ENCODE data around the gene ADK.

- no peak for TF ChIP-seq EZH2 (IDR thresholded peaks at IDR 0.05; ENCODE audit: insufficient read depth, low read length)
- TF ChIP-seq, protein P1, sequence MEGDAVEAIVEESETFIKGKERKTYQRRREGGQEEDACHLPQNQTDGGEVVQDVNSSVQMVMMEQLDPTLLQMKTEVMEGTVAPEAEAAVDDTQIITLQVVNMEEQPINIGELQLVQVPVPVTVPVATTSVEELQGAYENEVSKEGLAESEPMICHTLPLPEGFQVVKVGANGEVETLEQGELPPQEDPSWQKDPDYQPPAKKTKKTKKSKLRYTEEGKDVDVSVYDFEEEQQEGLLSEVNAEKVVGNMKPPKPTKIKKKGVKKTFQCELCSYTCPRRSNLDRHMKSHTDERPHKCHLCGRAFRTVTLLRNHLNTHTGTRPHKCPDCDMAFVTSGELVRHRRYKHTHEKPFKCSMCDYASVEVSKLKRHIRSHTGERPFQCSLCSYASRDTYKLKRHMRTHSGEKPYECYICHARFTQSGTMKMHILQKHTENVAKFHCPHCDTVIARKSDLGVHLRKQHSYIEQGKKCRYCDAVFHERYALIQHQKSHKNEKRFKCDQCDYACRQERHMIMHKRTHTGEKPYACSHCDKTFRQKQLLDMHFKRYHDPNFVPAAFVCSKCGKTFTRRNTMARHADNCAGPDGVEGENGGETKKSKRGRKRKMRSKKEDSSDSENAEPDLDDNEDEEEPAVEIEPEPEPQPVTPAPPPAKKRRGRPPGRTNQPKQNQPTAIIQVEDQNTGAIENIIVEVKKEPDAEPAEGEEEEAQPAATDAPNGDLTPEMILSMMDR (IDR thresholded peaks at IDR 0.05; ENCODE audit: insufficient read depth, low read depth, low read length), result no peak
Measured at GRCh38 chr10:74738052-74738451, 587.0 kb downstream of the ADK start.
